ENCODE data around the gene SRPK1. TPM values are rescaled to one million over a fixed set of nuclear protein-coding genes. Genes with fewer than 3 reads are reported as not detected.

Gene SRPK1
- total and polyA plus RNA-seq, 2 of the 8 experiments (the other 6 are each of a cell fraction or from before 2014, with no cell fraction given) = 25.7 to 116 TPM

DNA sequence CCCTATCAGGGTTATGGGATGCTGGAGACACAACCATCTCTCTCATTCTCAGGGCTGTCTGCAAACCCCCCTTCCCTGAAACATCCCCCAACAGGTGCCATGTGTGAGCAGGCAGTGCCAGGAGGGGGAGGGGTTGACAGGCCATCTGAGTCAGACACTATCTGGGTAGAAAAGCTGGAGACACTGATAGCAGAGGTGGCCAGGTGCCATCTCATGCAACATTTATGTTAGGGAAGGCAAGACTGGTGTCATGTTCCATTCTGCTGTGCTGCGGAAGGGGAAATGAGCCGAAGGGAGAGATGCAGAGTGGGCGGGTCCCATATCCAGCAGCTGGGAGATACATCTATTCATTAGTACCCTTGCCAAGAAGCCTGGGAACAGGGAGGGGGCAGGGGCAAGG lies 112.2 kb downstream of the SRPK1 start:
- H3K4ac ChIP-seq (replicated peaks; ENCODE audit: insufficient read length, low read depth, low read length) = no peak overlapping the region
- no peaks in the 10 kb centered on the region for H3K9me3 ChIP-seq (ENCODE audit: insufficient read depth in 2 of 2, low read depth in 1 of 2, low read length in 1 of 2)
- no peak overlapping the region for H3K14ac ChIP-seq (ENCODE audit: insufficient read length)
- H3K4me1 ChIP-seq (replicated peaks in 1 of 4; ENCODE audit: control insufficient read depth in 3 of 4, insufficient read depth in 4 of 4, low read length in 3 of 4) = peaks cover 0 to 7% (median 2%) of the 10 kb centered on the region in 4 experiments; a peak in 3 of 7 replicates
- H3K56ac ChIP-seq (replicated peaks; ENCODE audit: insufficient read length, low read depth, low read length) = no peak overlapping the region
- H3K79me2 ChIP-seq (ENCODE audit: control insufficient read depth in 1 of 2, insufficient read depth in 2 of 2, low read length in 2 of 2) = no peaks in the 10 kb centered on the region
- H3K79me1 ChIP-seq (ENCODE audit: low read depth, low read length) = no peaks in the 10 kb centered on the region
- no peak overlapping the region for H3K4me3 ChIP-seq (ENCODE audit: extremely low read depth in 1 of 4, insufficient read depth in 2 of 4, low read depth in 3 of 4, low read length in 4 of 4)
- H2BK5ac ChIP-seq (ENCODE audit: low read depth, low read length) = no peak overlapping the region
- no peak overlapping the region for H2BK120ac ChIP-seq (replicated peaks; ENCODE audit: low read depth, low read length)
- ChIA-PET CTCF (ENCODE audit: partially characterized antibody) (interaction anchor here (0.6 to 1.5 kb wide), 4 partner anchors 80 to 185 kb away, joined by 3 to 4 read pairs (median 3); no protein-coding TSS in a partner anchor), POLR2A (ENCODE audit: partially characterized antibody) (interaction anchor here (1.0 kb wide), 2 partner anchors 44 to 219 kb away, joined by 3 to 5 read pairs; partner anchors contain the start of gene MAPK14)
- no peaks in the 10 kb centered on the region for H3K36me3 ChIP-seq (ENCODE audit: control insufficient read depth in 2 of 4, insufficient read depth in 4 of 4, low read length in 3 of 4)
- no peak overlapping the region for H2AK5ac ChIP-seq (ENCODE audit: low read depth, low read length)
- H3K4me2 ChIP-seq (ENCODE audit: insufficient read depth in 1 of 2, low read depth in 2 of 2, low read length in 2 of 2) = no peak overlapping the region
- no peak overlapping the region for H4K5ac ChIP-seq (ENCODE audit: insufficient read length, low read depth, low read length)
- 75% methylated on average over 3 of the region's 3 CpGs; no CpG with 5 or more reads in 1 of the 2 experiments for WGBS, 2 experiments (ENCODE audit: extremely low coverage in 1 of 2, insufficient coverage in 1 of 2, insufficient read length in 1 of 2, insufficient replicate concordance in 2 of 2, low coverage in 1 of 2, low lambda C conversion rate in 2 of 2, missing lambda C conversion rate in 1 of 2)
- peaks cover 2% of the 10 kb centered on the region; the same call in 1 of the 2 replicates for H3K23me2 ChIP-seq (ENCODE audit: low read depth, low read length)
- no peak overlapping the region for H2BK12ac ChIP-seq (ENCODE audit: low read depth, low read length)
- H2AFZ ChIP-seq (ENCODE audit: low read length) = no peak overlapping the region; the same call in 1 of the 2 replicates
- DNase-seq (ENCODE audit: low read depth in 1 of 2, low spot score in 2 of 2) (no peak), FAIRE-seq (no peak)
- H3K27me3 ChIP-seq (replicated peaks in 1 of 4; ENCODE audit: control insufficient read depth in 3 of 4, extremely low read depth in 1 of 4, insufficient read depth in 3 of 4, low read length in 3 of 4) = no peaks in the 10 kb centered on the region; a peak in 1 of 7 replicates
- H2BK20ac ChIP-seq (ENCODE audit: low read length) = no peak overlapping the region
- H4K8ac ChIP-seq (ENCODE audit: extremely low read depth, insufficient read depth, low read length) = no peak overlapping the region
- no peak overlapping the region for H3K23ac ChIP-seq (ENCODE audit: insufficient read length)
- no peaks in the 10 kb centered on the region for H4K20me1 ChIP-seq (replicated peaks in 1 of 2; ENCODE audit: control insufficient read depth in 1 of 2, insufficient read depth in 2 of 2, low read length in 2 of 2)
- no peak overlapping the region for H3K9ac ChIP-seq (replicated peaks in 1 of 4; ENCODE audit: extremely low read depth in 1 of 4, low read depth in 3 of 4, low read length in 3 of 4)
- H2BK15ac ChIP-seq (ENCODE audit: low read length) = no peak overlapping the region
- H3K18ac ChIP-seq (ENCODE audit: extremely low read depth, low read length) = no peak overlapping the region
- no peak overlapping the region for H3K27ac ChIP-seq (ENCODE audit: low read depth, low read length)
- no peak overlapping the region for H4K91ac ChIP-seq (replicated peaks; ENCODE audit: insufficient read length, low read length)
- TF ChIP-seq, protein P1, sequence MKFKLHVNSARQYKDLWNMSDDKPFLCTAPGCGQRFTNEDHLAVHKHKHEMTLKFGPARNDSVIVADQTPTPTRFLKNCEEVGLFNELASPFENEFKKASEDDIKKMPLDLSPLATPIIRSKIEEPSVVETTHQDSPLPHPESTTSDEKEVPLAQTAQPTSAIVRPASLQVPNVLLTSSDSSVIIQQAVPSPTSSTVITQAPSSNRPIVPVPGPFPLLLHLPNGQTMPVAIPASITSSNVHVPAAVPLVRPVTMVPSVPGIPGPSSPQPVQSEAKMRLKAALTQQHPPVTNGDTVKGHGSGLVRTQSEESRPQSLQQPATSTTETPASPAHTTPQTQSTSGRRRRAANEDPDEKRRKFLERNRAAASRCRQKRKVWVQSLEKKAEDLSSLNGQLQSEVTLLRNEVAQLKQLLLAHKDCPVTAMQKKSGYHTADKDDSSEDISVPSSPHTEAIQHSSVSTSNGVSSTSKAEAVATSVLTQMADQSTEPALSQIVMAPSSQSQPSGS (IDR thresholded peaks at IDR 0.05; ENCODE audit: low read length) = no peak
- TF ChIP-seq GABPA (IDR thresholded peaks at IDR 0.05; ENCODE audit: borderline replicate concordance, insufficient read depth, low read length) = no peak
- TF ChIP-seq EZH2 (IDR thresholded peaks at IDR 0.05; ENCODE audit: low read depth, low read length, severe bottlenecking) = no peak
- no peak for TF ChIP-seq SUZ12 (IDR thresholded peaks at IDR 0.05; ENCODE audit: low read length)
- TF ChIP-seq PHF8 (conservative IDR thresholded peaks at IDR 0.05; ENCODE audit: low read depth, low read length) = no peak
- TF ChIP-seq SIN3A (conservative IDR thresholded peaks at IDR 0.05 in 1 of 2, IDR thresholded peaks at IDR 0.05 in 1 of 2; ENCODE audit: low read depth in 1 of 2, low read length in 2 of 2) = no peak
- TF ChIP-seq CBX5 (IDR thresholded peaks at IDR 0.05; ENCODE audit: low read depth, low read length) = no peak
- no peak for TF ChIP-seq TAF7 (optimal IDR thresholded peaks at IDR 0.05; ENCODE audit: borderline replicate concordance, low read depth, low read length)
- TF ChIP-seq, protein P2, sequence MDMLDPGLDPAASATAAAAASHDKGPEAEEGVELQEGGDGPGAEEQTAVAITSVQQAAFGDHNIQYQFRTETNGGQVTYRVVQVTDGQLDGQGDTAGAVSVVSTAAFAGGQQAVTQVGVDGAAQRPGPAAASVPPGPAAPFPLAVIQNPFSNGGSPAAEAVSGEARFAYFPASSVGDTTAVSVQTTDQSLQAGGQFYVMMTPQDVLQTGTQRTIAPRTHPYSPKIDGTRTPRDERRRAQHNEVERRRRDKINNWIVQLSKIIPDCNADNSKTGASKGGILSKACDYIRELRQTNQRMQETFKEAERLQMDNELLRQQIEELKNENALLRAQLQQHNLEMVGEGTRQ (IDR thresholded peaks at IDR 0.05; ENCODE audit: low read length) = no peak
- no peak for TF ChIP-seq TAF1 (IDR thresholded peaks at IDR 0.05; ENCODE audit: low read depth, low read length)
